GM18519 (cell line): ENCODE data around the gene RNF19B.

ENCODE experiments used
- ATAC-seq: cut with Tn5 transposase; IDR thresholded peaks from one replicate; pipeline ENCODE4 v1.9.1; 2021; ENCODE audit warnings: mild to moderate bottlenecking, moderate library complexity; ENCODE audit not compliant: unreplicated experiment, low FRiP score

RNF19B gene

GRCh38 chr1:32903991-32904785 lies 60.4 kb downstream of the RNF19B start:
- ATAC-seq, result no peak

GRCh38 chr1:32902535-32902920 lies 62.1 kb downstream of the RNF19B start:
- no peak for ATAC-seq

GRCh38 chr1:32901823-32902534 lies 62.6 kb downstream of the RNF19B start:
- no peak for ATAC-seq

GRCh38 chr1:32900956-32901822 lies 63.4 kb downstream of the RNF19B start, which contains the start of gene TMEM54:
TMEM54 (minus strand) TSS chr1:32901389; CDS start chr1:32901238, 151 bp downstream.
- ATAC-seq, result no peak

- ATAC-seq, result no peak
Observed at GRCh38 chr1:32900371-32900955, 64.1 kb downstream of the RNF19B start.

GRCh38 chr1:32899586-32900296 lies 64.9 kb downstream of the RNF19B start:
- no peak for ATAC-seq

GRCh38 chr1:32898958-32899357 lies 65.7 kb downstream of the RNF19B start:
- ATAC-seq, result no peak

- no peak for ATAC-seq
Observed at GRCh38 chr1:32898056-32898455, 66.6 kb downstream of the RNF19B start.

- no peak for ATAC-seq
Observed at GRCh38 chr1:32897082-32898049, 67.2 kb downstream of the RNF19B start.

- no peak for ATAC-seq
Observed at GRCh38 chr1:32896451-32896850, 68.2 kb downstream of the RNF19B start.

GRCh38 chr1:32895325-32896215 lies 69.0 kb downstream of the RNF19B start:
- ATAC-seq, result no peak

GRCh38 chr1:32894681-32895080 lies 69.9 kb downstream of the RNF19B start:
- ATAC-seq, result no peak

GRCh38 chr1:32894019-32894600 lies 70.5 kb downstream of the RNF19B start:
- ATAC-seq, result no peak

- ATAC-seq, result no peak
Observed at GRCh38 chr1:32893198-32894018, 71.2 kb downstream of the RNF19B start.

GRCh38 chr1:32892368-32893197 lies 72.0 kb downstream of the RNF19B start:
- no peak for ATAC-seq

GRCh38 chr1:32891630-32892029 lies 73.0 kb downstream of the RNF19B start:
- no peak for ATAC-seq
